Choroid plexus epithelial cell (primary cell): ENCODE data around the gene PI4KA.

ENCODE experiments used
- DNase-seq: peaks from one replicate; pipeline ENCODE4 v3.0.0-alpha.2; 2010; ENCODE audit warnings: low read depth
- H3K4me3 ChIP-seq: 2 replicates; pipeline ENCODE4 v1.5.1; 2011; ENCODE audit warnings: low read depth, mild to moderate bottlenecking, control low read depth, low read length, moderate library complexity
- CTCF ChIP-seq: conservative IDR thresholded peaks from 2 replicates; pipeline ENCODE4 v1.5.1; 2011; ENCODE audit warnings: low read depth, mild to moderate bottlenecking, control low read depth, inconsistent platforms, low read length, moderate library complexity

Gene PI4KA

DNA sequence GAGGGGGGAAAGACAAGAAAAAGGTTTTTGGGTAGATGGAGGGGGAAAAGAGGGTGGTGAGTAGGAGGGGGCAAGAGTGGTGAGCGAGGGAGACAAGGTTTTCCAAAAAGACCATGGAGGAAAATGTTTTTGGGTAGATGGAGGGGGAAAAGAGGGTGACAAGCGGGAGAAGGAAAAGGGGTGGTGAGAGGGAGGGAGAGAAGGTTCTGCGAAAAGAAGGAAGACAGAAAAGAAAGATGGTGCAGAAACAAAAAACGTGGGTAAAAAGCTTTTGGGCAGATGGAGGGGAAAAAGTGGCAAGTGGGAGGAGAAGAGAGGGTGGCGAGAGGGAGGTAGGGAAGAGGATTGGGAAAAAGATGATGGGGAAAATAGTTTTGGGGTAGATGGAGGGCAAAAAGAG lies 200.6 kb downstream of the PI4KA start:
- no peak for TF ChIP-seq CTCF
- no peak for DNase-seq

More for the DNA sequence above, 200.6 kb downstream of the PI4KA start:
- no peak overlapping the region for H3K4me3 ChIP-seq
